GM13977 (cell line): Measurements from ENCODE around the gene SELENOK.
"Not testable (repeated sequence)": the region's sequence is repeated elsewhere in the genome, so short reads cannot be mapped to it uniquely, and the experiment has no call there.

Experiments
- DNase-seq: peaks from one replicate; pipeline ENCODE4 v3.0.0; 2012; ENCODE audit warnings: low spot score
- CTCF ChIP-seq: IDR thresholded peaks from 2 replicates; pipeline ENCODE4 v1.5.1; 2012; ENCODE audit warnings: mild to moderate bottlenecking, control low read depth; ENCODE audit not compliant: insufficient read depth; ENCODE audit errors: extremely low read depth, missing control alignments
- in situ Hi-C: fragments of 300-500 bp; cut with MboI; formaldehyde crosslinking; loops from one replicate; pipeline ENCODE4 v1.12.0; 2022; ENCODE audit warnings: low sequenced_read_pairs, low pct_unique_long_range_greater_than_20kb, mixed read lengths, inconsistent platforms; ENCODE audit not compliant: unreplicated experiment

SELENOK gene

DNA sequence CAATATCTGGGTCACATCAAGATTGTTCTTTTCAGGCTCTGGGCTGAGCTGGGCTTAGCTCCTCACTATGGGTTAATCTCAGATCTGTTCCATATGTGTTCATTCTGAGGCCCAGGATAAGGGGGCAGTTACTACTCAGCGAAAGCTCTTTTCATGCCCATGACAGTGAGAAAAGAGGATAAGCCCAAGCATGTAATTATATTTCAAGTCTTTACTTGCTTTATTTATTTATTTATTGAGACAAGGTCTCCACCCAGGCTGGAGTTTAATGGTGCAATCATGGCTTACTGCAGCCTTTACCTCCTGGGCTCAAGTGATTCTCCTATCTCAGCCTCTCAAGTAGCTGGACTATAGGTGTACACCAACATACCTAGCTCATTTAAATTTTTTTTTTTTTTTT is 44.7 kb upstream of the SELENOK start:
- no peak for DNase-seq
- TF ChIP-seq CTCF, result no peak
- in situ Hi-C loops, result no loop called here

- TF ChIP-seq CTCF, result no peak
- in situ Hi-C loops, result no loop called here
- no peak for DNase-seq
Measured at GRCh38 chr3:53935283-53935901, 43.7 kb upstream of the SELENOK start.

DNA sequence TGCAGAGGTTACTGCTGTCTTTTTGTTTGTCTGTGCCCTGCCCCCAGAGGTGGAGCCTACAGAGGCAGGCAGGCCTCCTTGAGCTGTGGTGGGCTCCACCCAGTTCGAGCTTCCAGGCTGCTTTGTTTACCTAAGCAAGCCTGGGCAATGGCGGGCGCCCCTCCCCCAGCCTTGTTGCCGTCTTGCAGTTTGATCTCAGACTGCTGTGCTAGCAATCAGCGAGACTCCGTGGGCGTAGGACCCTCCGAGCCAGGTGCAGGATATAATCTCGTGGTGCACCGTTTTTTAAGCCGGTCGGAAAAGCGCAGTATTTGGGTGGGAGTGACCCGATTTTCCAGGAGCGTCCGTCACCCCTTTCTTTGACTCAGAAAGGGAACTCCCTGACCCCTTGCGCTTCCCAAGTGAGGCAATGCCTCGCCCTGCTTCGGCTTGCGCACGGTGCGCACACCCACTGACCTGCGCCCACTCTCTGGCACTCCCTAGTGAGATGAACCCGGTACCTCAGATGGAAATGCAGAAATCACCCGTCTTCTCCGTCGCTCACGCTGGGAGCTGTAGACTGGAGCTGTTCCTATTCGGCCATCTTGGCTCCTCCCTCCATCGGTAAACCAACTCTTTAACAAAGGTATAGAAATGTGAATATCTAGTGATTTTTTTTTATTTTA is 35.7 kb upstream of the SELENOK start:
- in situ Hi-C loops, DNase-seq: not testable (repeated sequence)

- peak; percentile 34 for DNase-seq
- in situ Hi-C loops, result no loop called here
- peak; percentile 53 for TF ChIP-seq CTCF
Measured at GRCh38 chr3:53921296-53921695, 29.6 kb upstream of the SELENOK start.

- in situ Hi-C loops, result no loop called here
- DNase-seq, result no peak
- no peak for TF ChIP-seq CTCF
Measured at GRCh38 chr3:53919741-53920140, 28.1 kb upstream of the SELENOK start.

DNA sequence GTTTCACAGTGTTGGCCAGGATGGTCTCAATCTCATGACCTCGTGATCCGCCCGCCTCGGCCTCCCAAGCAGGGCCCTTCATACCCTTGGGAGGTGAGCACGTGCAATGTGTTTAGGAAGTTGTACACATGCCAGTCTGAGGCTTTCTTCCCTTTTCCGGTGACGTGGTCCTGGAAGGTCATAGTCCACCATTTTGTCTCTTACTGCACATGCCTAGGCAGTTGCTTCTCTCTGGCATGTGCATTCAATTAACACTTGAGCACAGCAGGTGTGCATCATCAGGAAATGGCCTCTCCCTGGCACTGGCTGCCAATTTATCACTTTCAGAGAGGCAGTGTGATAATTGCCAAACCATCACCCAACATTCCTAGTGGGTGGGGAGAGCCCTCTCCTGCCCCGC is 21.7 kb upstream of the SELENOK start:
- TF ChIP-seq CTCF, result no peak
- no peak for DNase-seq
- in situ Hi-C loops, result no loop called here

DNA sequence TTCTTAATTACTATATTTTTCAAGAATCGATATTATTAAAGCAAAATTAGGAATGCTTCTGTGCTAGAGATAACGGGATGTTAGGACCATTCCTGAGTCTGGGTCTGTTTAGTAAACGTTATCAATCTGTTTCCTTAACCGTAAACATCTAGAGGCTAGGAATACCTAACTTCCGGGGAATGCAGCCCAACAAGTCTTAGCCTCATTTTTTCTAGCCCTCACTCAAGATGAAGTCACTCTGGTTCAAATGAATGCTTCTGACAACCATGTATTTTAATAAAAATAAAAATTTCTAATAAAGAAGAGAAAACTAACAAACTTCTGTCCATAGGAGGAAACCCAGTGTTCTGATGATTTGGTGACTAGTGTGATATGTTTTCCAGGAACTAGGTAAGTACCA is 11.1 kb upstream of the SELENOK start:
- in situ Hi-C loops, result no loop called here
- TF ChIP-seq CTCF, result no peak
- no peak for DNase-seq
